ENCODE results near the gene SELENOI.
"Not testable (repeated sequence)": the region's sequence is repeated elsewhere in the genome, so short reads cannot be mapped to it uniquely, and the experiment has no call there.

The SELENOI gene

GRCh38 chr2:26345545-26346453 lies at the start of gene SELENOI:
Gene SELENOI, plus strand, starts transcription at chr2:26346143. Its CDS starts 90 bp downstream, at chr2:26346233.
- H3K9me3 Mint-ChIP-seq = no peaks in the 10 kb centered on the region
- H3K27ac Mint-ChIP-seq = peak within 1 kb of the TSS; percentile 98
- DNase-seq = peak; percentile 100
- H3K4me3 Mint-ChIP-seq = peak within 1 kb of the TSS; percentile 96
- H3K36me3 Mint-ChIP-seq (ENCODE audit: low read depth) = peaks cover 48% of the 10 kb centered on the region
- peaks cover 35% of the 10 kb centered on the region for H3K4me1 Mint-ChIP-seq (ENCODE audit: low read depth)
- H3K27me3 Mint-ChIP-seq = no peaks in the 10 kb centered on the region

DNA sequence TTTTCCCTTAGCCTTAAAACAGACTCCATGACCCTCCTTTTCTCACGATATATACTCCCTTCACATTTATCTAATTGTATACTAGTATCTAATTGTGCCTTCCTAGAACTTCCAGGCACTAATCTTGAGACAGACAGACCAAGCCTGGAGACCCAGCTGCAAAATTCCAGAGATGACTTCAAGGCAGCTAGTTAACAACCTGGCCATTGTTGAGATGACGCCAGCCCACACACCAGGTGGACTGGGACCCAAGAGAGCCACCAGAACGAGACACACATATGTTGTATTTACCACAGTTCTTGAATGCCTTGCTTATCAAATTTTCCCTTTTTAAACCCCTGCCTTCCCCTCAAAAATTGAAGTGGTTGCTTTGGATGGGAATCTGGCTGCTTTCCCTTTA lies 48.9 kb upstream of the SELENOI start:
- no peaks in the 10 kb centered on the region for H3K9me3 Mint-ChIP-seq
- no peak overlapping the region for H3K4me3 Mint-ChIP-seq
- no peak for DNase-seq
- no peak overlapping the region for H3K27ac Mint-ChIP-seq
- no peaks in the 10 kb centered on the region for H3K27me3 Mint-ChIP-seq
- H3K36me3 Mint-ChIP-seq (ENCODE audit: low read depth) = no peaks in the 10 kb centered on the region
- H3K4me1 Mint-ChIP-seq (ENCODE audit: low read depth) = peaks cover 7% of the 10 kb centered on the region

- H3K27ac Mint-ChIP-seq = no peak overlapping the region
- no peak overlapping the region for H3K4me3 Mint-ChIP-seq
- H3K27me3 Mint-ChIP-seq = no peaks in the 10 kb centered on the region
- no peaks in the 10 kb centered on the region for H3K4me1 Mint-ChIP-seq (ENCODE audit: low read depth)
- H3K9me3 Mint-ChIP-seq = no peaks in the 10 kb centered on the region
- H3K36me3 Mint-ChIP-seq (ENCODE audit: low read depth) = no peaks in the 10 kb centered on the region
- DNase-seq = no peak
These were observed 47.7 kb upstream of the SELENOI start for GRCh38 chr2:26298286-26298637.

DNA sequence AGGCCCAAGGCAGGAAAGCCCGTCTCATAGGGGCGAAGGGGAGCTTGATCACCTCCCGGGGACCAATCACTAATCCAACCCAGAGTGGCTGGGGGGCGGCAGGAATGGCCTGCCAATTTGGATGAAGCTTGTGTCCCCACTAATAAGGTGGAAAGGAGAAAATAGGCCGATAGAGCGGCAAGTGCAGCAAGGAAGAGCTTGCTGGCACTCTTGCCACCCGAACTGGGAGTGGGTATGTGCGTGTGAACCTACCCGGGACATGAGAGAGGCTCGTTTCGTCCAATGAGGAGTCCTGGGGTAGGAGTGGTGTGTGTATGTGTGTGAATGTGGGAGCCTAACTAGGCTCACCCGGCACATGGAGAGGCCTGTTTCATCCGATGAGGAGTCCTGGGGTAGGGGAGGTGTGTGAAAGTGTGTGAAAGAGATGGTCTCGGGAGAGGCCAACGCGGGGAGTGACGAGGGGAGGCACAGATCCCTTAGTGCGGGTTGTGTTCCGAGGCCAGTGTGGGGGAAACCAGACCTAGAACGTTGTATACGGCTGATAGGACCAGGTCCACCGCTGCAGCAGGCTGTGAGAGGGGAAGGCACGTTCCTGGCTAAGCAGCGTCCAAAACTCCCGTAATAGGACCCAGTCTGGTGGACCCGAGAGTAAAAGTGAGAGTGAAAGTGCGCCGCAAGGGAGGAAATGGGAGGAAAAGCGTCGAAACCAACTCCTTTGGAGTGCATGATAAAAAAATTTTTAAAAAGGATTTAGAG lies 47.1 kb upstream of the SELENOI start:
- H3K36me3 Mint-ChIP-seq (ENCODE audit: low read depth) = no peaks in the 10 kb centered on the region
- H3K27ac Mint-ChIP-seq = no peak overlapping the region
- no peaks in the 10 kb centered on the region for H3K9me3 Mint-ChIP-seq
- DNase-seq = peak; percentile 62
- no peak overlapping the region for H3K4me3 Mint-ChIP-seq
- no peaks in the 10 kb centered on the region for H3K4me1 Mint-ChIP-seq (ENCODE audit: low read depth)
- no peaks in the 10 kb centered on the region for H3K27me3 Mint-ChIP-seq

DNA sequence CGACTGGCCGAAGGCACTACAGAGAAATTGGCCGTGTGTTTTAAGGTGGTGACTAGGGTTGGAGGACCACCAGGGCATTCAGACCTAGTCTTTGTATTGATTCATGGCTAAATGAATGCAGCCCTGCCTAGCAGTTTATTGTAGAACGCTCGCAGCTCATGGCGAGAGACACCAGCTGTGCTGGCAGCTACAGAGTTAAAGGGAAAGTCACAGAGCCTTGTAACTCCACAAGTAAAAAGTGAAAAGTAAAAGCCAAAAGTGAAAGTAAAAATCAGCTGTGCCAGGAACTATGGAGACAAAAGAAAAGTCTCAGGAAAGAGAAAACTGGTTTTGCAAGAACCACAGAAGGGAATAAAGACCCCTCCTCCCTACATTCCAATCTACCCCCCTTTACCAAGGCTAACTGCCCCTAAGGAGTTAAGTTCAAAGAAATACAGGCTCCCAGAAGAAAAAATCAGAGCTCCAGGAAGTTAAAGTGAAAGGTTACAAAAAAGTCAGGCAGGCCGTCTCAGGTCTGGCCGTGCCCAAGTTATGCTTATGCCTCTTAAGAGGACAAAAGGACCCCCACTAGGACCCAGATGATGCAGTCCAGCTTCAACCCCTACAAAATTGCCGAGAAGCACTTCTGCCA lies 46.4 kb upstream of the SELENOI start:
- Mint-ChIP-seq H3K4me3 (no peak overlapping the region), H3K27ac (no peak overlapping the region), H3K9me3 (no peaks in the 10 kb centered on the region), H3K4me1 (ENCODE audit: low read depth) (no peaks in the 10 kb centered on the region), H3K27me3 (no peaks in the 10 kb centered on the region), H3K36me3 (ENCODE audit: low read depth) (no peaks in the 10 kb centered on the region)
- DNase-seq = peak; percentile 48

DNA sequence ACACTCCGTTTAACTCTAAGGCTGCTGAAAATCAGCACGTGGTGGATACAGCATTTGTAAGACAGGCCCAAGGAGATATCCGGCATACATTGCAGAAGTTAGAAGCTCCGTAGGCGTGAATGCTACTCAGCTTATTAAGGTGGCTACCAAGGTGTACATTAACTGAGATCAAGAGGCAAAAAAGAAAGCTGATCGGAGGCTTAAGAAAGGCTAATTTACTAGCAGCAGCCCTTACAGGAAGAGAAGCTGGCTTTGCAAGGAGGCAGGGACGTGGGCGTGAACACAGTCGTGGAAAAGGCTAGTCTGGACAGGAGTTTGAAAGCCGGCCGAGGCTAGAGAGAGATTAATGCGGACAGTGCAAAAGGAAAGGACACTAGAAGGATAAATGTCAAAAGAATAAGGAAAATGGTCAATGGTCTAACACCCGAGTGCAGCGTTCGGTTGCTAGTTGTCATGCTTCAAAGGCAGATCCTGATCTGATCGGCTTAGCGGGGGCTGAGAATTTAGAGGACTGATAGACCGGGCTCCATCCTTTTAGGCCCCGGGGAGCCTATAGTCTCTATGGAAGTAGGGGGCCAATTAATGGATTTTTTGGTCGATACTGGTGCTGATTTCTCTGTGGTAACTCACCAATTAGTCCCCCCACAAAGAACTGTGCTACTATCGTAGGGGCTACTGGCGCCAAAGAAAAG lies 45.6 kb upstream of the SELENOI start:
- Mint-ChIP-seq H3K4me1 (ENCODE audit: low read depth) (no peaks in the 10 kb centered on the region), H3K27ac (no peak overlapping the region), H3K36me3 (ENCODE audit: low read depth) (no peaks in the 10 kb centered on the region), H3K27me3 (no peaks in the 10 kb centered on the region), H3K9me3 (no peaks in the 10 kb centered on the region), H3K4me3 (no peak overlapping the region)
- peak; percentile 38 for DNase-seq

- no peaks in the 10 kb centered on the region for H3K9me3 Mint-ChIP-seq
- no peaks in the 10 kb centered on the region for H3K4me1 Mint-ChIP-seq (ENCODE audit: low read depth)
- no peak overlapping the region for H3K27ac Mint-ChIP-seq
- no peaks in the 10 kb centered on the region for H3K36me3 Mint-ChIP-seq (ENCODE audit: low read depth)
- no peak overlapping the region for H3K4me3 Mint-ChIP-seq
- no peak for DNase-seq
- no peaks in the 10 kb centered on the region for H3K27me3 Mint-ChIP-seq
These were observed 43.1 kb upstream of the SELENOI start for GRCh38 chr2:26302846-26303245.

DNA sequence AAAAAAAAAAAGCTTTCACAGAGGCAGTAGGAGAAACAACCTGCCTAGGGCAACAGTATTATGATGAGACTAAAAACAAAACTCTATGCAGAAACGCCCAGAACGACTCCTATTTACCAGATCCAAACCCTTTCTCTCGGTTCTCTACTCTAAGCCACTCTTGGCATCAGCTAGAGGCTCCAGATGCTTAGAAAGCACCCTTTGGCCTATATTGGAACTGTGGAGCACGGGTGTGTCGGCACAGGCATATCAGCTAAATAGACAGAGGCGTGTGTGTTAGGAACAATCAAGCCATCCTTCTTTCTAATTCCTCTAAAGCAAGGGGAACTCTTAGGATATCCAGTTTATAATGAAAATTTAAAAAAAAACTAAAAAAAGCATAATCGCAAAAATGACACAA lies 40.8 kb upstream of the SELENOI start:
- not testable (repeated sequence) for H3K36me3 Mint-ChIP-seq (ENCODE audit: low read depth); H3K27me3 Mint-ChIP-seq; H3K4me1 Mint-ChIP-seq (ENCODE audit: low read depth); DNase-seq; H3K4me3 Mint-ChIP-seq; H3K9me3 Mint-ChIP-seq; H3K27ac Mint-ChIP-seq

DNA sequence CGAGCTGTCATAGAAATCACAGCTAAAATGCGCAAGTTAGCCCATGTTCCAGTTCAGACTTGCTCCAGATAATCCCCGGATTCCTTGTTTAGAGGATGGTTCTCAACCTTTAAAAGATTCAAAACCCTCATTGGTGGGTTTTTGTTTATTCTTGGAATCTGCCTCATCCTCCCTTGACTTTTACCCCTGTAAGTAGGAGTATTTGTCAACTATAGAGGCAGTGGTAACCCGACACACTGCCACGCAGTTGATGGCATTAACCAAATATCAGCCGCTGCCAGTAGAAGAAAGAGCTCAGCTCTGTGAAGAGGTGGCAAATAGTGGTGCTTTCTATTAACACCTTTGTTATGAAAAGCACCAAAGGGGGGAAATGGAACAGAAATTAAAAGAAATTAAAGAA lies 40.4 kb upstream of the SELENOI start:
- no peak for DNase-seq
- Mint-ChIP-seq H3K27ac (no peak overlapping the region), H3K4me3 (no peak overlapping the region), H3K4me1 (ENCODE audit: low read depth) (no peaks in the 10 kb centered on the region), H3K9me3 (no peaks in the 10 kb centered on the region), H3K27me3 (no peaks in the 10 kb centered on the region), H3K36me3 (ENCODE audit: low read depth) (no peaks in the 10 kb centered on the region)

DNA sequence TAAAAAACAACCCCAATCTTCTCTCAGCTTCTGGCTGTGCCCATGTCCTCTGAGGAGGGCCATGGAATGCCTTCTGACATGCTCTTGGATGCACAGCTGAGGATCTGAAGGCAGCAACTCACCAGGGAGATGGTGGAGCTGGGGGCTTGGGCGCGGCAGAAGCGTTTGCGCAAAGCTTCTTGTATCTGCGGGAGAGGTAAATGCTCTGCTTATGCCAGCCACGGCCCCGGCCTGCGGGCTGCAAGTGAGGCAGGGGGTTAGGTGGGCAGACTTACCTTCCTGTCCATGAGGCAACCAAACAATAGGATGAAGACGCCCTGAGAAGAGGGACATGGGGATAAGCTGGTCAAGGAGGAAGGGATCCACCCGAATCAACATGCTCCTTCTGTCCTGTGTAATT lies 36.0 kb upstream of the SELENOI start:
- H3K9me3 Mint-ChIP-seq = no peaks in the 10 kb centered on the region
- H3K36me3 Mint-ChIP-seq (ENCODE audit: low read depth) = no peaks in the 10 kb centered on the region
- H3K4me1 Mint-ChIP-seq (ENCODE audit: low read depth) = no peaks in the 10 kb centered on the region
- DNase-seq = no peak
- no peak overlapping the region for H3K27ac Mint-ChIP-seq
- no peak overlapping the region for H3K4me3 Mint-ChIP-seq
- H3K27me3 Mint-ChIP-seq = no peaks in the 10 kb centered on the region

DNA sequence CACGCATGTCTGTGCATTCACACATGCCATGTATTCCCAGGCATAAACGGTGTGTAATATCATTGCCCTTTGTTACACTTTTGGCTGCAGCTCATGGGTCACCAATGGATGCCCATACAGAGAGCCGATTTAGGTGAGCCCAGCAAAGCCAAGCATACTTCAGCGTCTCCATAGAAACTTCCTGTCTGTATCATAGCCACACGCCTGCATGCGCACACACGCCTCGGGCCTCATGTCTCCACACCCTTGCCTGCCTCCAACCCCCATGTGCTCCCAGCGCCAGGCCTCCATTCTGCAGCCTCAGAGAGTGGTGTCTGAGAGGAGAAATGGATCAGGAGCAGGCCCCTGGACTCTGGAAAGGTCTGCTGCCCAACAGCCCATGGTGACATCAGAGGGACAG lies 33.5 kb upstream of the SELENOI start:
- no peak for DNase-seq
- Mint-ChIP-seq H3K4me1 (ENCODE audit: low read depth) (no peaks in the 10 kb centered on the region), H3K27ac (no peak overlapping the region), H3K36me3 (ENCODE audit: low read depth) (no peaks in the 10 kb centered on the region), H3K9me3 (no peaks in the 10 kb centered on the region), H3K27me3 (no peaks in the 10 kb centered on the region), H3K4me3 (no peak overlapping the region)

DNA sequence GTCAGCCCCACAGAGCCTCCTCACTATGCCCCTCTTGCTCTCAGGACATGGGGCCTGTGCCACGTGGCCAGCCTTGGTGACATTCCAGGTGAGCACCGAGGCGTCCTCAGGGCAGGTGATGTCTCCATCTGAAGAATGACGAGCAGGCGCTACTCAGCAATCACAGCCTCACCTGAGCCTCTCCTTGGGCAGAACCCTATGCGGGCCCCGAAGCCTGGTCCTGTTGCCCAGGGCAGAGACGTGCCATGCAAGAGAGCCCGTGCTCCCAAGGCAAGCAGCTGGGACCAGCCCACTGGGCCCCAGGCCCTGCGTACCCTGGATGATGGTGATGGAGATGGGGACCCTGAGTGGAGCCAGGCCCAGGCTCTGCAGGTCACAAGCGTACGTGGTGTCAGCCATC lies 32.5 kb upstream of the SELENOI start:
- H3K27me3 Mint-ChIP-seq = no peaks in the 10 kb centered on the region
- H3K4me1 Mint-ChIP-seq (ENCODE audit: low read depth) = no peaks in the 10 kb centered on the region
- DNase-seq = no peak
- no peaks in the 10 kb centered on the region for H3K36me3 Mint-ChIP-seq (ENCODE audit: low read depth)
- no peak overlapping the region for H3K27ac Mint-ChIP-seq
- H3K4me3 Mint-ChIP-seq = no peak overlapping the region
- no peaks in the 10 kb centered on the region for H3K9me3 Mint-ChIP-seq

- Mint-ChIP-seq H3K9me3 (no peaks in the 10 kb centered on the region), H3K36me3 (ENCODE audit: low read depth) (no peaks in the 10 kb centered on the region), H3K27ac (no peak overlapping the region), H3K4me3 (no peak overlapping the region), H3K4me1 (ENCODE audit: low read depth) (no peaks in the 10 kb centered on the region), H3K27me3 (no peaks in the 10 kb centered on the region)
- no peak for DNase-seq
These were observed 31.7 kb upstream of the SELENOI start for GRCh38 chr2:26314243-26314642.

GRCh38 chr2:26316041-26316440 lies 29.9 kb upstream of the SELENOI start:
- H3K4me3 Mint-ChIP-seq = no peak overlapping the region
- DNase-seq = no peak
- no peaks in the 10 kb centered on the region for H3K27me3 Mint-ChIP-seq
- H3K4me1 Mint-ChIP-seq (ENCODE audit: low read depth) = no peaks in the 10 kb centered on the region
- no peak overlapping the region for H3K27ac Mint-ChIP-seq
- no peaks in the 10 kb centered on the region for H3K36me3 Mint-ChIP-seq (ENCODE audit: low read depth)
- H3K9me3 Mint-ChIP-seq = no peaks in the 10 kb centered on the region
